ENCODE data around the gene SPIRE2.
A peak's percentile ranks its signal among the peaks of the same experiment; 100 is the strongest.
"Not testable (repeated sequence)": the region's sequence is repeated elsewhere in the genome, so short reads cannot be mapped to it uniquely, and the experiment has no call there.

Gene SPIRE2, protein sequence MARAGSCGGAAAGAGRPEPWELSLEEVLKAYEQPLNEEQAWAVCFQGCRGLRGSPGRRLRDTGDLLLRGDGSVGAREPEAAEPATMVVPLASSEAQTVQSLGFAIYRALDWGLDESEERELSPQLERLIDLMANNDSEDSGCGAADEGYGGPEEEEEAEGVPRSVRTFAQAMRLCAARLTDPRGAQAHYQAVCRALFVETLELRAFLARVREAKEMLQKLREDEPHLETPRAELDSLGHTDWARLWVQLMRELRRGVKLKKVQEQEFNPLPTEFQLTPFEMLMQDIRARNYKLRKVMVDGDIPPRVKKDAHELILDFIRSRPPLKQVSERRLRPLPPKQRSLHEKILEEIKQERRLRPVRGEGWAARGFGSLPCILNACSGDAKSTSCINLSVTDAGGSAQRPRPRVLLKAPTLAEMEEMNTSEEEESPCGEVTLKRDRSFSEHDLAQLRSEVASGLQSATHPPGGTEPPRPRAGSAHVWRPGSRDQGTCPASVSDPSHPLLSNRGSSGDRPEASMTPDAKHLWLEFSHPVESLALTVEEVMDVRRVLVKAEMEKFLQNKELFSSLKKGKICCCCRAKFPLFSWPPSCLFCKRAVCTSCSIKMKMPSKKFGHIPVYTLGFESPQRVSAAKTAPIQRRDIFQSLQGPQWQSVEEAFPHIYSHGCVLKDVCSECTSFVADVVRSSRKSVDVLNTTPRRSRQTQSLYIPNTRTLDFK

DNA sequence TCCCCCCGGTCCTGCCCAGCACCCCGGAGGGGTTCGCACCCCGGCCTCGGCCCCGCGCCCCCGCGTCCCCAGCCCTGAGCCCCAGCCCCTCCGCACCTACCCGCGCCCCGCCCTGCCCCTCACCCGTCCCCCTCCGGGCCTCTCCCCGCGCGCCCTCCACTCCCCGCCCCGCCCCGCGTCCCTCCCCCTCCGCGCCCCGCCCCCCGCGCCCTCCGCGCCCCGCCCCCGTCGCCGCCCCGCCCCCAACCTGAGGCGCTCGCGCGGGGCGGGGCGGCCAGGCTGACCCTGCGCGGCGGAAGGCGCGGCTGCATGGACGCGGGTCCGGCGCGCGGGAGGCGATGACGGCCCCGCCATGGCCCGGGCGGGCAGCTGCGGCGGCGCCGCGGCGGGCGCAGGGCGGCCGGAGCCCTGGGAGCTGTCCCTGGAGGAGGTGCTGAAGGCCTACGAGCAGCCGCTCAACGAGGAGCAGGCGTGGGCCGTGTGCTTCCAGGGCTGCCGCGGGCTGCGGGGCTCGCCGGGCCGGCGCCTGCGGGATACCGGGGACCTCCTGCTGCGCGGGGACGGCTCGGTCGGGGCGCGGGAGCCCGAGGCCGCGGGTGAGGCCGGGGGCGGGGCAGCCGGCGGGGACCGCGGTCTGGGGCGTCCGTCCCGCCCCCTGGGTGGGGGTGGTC lies at the start of gene SPIRE2:
Gene SPIRE2, plus strand, starts transcription at position 277 of the 671 bp plus-strand sequence. Its CDS starts 76 bp downstream, at position 353.
- Histone ChIP-seq H3K9ac (ENCODE audit: low read length) (no peak within 1 kb of the TSS), H3K27ac (ENCODE audit: low read depth, low read length) (no peak within 1 kb of the TSS), H3K27me3 (ENCODE audit: control insufficient read depth, insufficient read depth, low read length) (no peaks in the 10 kb centered on the region), H3K36me3 (ENCODE audit: control insufficient read depth, insufficient read depth, low read length) (no peaks in the 10 kb centered on the region), H3K4me1 (ENCODE audit: control insufficient read depth, insufficient read depth, low read length) (no peaks in the 10 kb centered on the region), H3K4me3 (ENCODE audit: low read length) (peak within 1 kb of the TSS; percentile 56)

DNA sequence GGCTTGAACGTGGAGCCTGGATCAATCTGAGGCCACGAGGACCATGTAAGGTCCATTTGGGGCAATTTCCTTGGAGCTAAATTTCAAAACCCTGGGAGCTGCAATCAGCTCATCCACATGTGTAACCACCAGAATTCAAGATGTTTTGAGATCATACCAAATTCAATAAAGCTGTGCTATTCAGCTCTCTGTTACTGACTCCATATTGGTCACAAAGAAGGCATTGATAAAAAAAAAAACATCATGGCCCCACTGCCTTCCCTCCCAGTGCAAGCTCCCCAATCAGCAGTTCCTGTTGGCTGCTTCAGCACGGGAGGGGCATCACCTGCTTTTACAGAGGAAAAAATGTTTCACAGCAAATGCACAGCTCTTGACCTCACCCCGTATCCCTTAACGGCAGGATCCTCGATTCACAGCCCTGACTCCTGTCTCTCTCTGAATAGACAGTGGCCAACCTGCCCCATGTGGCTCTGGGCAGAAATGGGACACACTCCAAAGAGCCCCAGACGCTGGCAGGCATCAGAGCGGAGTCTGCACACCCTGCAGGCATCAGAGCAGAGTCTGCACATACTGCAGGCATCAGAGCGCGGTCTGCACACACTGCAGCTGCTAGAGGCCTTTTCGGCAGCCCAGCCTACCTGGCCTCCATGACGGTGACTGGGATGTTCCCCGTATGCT lies 48.9 kb upstream of the SPIRE2 start:
- Histone ChIP-seq H3K27ac (ENCODE audit: low read depth, low read length) (no peak overlapping the region), H3K9ac (ENCODE audit: low read length) (no peak overlapping the region), H3K4me3 (ENCODE audit: low read length) (no peak overlapping the region), H3K36me3 (ENCODE audit: control insufficient read depth, insufficient read depth, low read length) (no peaks in the 10 kb centered on the region), H3K27me3 (ENCODE audit: control insufficient read depth, insufficient read depth, low read length) (no peaks in the 10 kb centered on the region), H3K4me1 (ENCODE audit: control insufficient read depth, insufficient read depth, low read length) (no peaks in the 10 kb centered on the region)

DNA sequence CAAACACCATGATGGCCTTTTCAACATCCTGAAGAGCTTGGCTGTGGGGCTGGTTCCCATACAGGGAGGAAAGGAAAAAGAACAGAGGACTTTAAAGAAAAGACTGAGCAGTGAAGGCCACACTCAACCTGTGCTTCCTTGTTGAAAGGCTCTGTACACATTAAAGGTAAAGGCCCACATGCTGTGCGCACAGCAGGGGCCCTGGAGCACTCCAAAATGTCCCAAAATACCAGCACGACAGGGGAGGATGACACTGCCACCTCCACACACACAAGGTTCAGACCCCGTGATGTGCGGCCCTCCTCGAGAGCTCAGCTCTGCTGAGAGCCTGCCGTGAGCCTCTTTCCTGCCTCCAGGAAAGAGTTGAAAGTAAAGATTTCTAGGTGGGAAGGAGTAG lies 48.4 kb upstream of the SPIRE2 start:
- Histone ChIP-seq H3K9ac (ENCODE audit: low read length) (no peak overlapping the region), H3K4me3 (ENCODE audit: low read length) (no peak overlapping the region), H3K4me1 (ENCODE audit: control insufficient read depth, insufficient read depth, low read length) (no peaks in the 10 kb centered on the region), H3K27me3 (ENCODE audit: control insufficient read depth, insufficient read depth, low read length) (no peaks in the 10 kb centered on the region), H3K27ac (ENCODE audit: low read depth, low read length) (no peak overlapping the region), H3K36me3 (ENCODE audit: control insufficient read depth, insufficient read depth, low read length) (no peaks in the 10 kb centered on the region)

DNA sequence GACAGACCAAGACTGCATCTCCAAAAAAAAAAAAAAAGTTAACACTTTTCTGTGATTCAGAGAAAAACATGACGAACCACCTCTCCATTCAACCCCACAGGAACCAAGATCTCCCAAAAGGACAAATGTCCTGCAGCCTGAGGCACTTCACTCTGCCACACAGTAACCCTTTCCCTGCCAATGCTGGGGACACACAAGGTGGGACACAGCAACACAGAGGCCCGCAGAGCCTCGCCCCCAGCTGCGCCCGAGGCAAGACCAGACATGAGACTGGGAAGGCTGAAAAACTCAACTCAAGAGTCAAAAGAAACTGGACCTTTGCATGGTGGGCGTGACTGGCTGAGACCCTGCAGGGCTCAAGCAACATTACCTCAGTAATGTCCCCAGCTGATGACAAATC lies 45.8 kb upstream of the SPIRE2 start:
- H3K4me1 ChIP-seq (ENCODE audit: control insufficient read depth, insufficient read depth, low read length), result no peaks in the 10 kb centered on the region
- H3K4me3 ChIP-seq (ENCODE audit: low read length), result no peak overlapping the region
- H3K9ac ChIP-seq (ENCODE audit: low read length), result no peak overlapping the region
- H3K36me3 ChIP-seq (ENCODE audit: control insufficient read depth, insufficient read depth, low read length), result no peaks in the 10 kb centered on the region
- no peaks in the 10 kb centered on the region for H3K27me3 ChIP-seq (ENCODE audit: control insufficient read depth, insufficient read depth, low read length)
- H3K27ac ChIP-seq (ENCODE audit: low read depth, low read length), result no peak overlapping the region

DNA sequence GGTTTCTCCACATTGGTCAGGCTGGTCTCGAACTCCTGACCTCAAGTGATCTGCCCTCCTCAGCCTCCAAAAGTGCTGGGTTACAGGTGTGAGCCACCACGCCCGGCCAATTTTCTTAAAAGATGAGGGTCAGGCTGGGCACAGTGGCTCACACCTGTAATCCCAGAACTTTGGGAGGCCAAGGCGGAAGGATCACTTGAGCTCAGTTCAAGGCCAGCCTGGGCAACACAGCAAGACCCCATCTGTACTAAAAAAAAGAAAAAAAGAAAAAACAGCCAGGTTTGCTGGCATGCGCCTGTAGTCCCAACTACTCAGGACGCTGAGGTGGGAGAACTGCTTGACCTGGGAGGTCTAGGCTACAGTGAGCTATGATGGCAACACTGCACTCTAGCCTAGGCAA lies 44.3 kb upstream of the SPIRE2 start:
- not testable (repeated sequence) for H3K4me3 ChIP-seq (ENCODE audit: low read length); H3K36me3 ChIP-seq (ENCODE audit: control insufficient read depth, insufficient read depth, low read length)

DNA sequence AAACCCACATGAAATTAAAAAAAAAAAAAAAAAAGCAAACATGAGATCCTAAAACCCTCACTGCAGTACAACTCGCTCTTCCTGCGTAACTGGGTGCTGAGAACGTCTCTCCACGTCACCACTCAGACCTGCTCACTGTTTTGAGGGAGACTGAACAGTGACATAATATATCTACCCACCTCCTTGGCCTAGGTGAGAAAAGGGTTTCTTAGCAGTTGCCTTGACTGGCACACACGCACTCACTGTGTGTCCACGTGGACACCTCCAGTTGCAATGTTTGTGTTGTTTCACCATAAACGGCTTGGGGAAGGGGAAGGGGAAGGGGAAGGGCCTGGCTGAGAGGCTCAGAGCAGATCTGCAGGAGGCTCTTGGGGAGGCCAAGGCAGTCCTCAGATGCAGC lies 43.9 kb upstream of the SPIRE2 start:
- no peaks in the 10 kb centered on the region for H3K27me3 ChIP-seq (ENCODE audit: control insufficient read depth, insufficient read depth, low read length)
- H3K27ac ChIP-seq (ENCODE audit: low read depth, low read length), result no peak overlapping the region
- H3K4me1 ChIP-seq (ENCODE audit: control insufficient read depth, insufficient read depth, low read length), result no peaks in the 10 kb centered on the region
- H3K36me3 ChIP-seq (ENCODE audit: control insufficient read depth, insufficient read depth, low read length), result no peaks in the 10 kb centered on the region
- H3K4me3 ChIP-seq (ENCODE audit: low read length), result no peak overlapping the region
- no peak overlapping the region for H3K9ac ChIP-seq (ENCODE audit: low read length)

More for the DNA sequence above, 44.3 kb upstream of the SPIRE2 start:
- H3K27ac ChIP-seq (ENCODE audit: low read depth, low read length); H3K27me3 ChIP-seq (ENCODE audit: control insufficient read depth, insufficient read depth, low read length); H3K4me1 ChIP-seq (ENCODE audit: control insufficient read depth, insufficient read depth, low read length); H3K9ac ChIP-seq (ENCODE audit: low read length): not testable (repeated sequence)

DNA sequence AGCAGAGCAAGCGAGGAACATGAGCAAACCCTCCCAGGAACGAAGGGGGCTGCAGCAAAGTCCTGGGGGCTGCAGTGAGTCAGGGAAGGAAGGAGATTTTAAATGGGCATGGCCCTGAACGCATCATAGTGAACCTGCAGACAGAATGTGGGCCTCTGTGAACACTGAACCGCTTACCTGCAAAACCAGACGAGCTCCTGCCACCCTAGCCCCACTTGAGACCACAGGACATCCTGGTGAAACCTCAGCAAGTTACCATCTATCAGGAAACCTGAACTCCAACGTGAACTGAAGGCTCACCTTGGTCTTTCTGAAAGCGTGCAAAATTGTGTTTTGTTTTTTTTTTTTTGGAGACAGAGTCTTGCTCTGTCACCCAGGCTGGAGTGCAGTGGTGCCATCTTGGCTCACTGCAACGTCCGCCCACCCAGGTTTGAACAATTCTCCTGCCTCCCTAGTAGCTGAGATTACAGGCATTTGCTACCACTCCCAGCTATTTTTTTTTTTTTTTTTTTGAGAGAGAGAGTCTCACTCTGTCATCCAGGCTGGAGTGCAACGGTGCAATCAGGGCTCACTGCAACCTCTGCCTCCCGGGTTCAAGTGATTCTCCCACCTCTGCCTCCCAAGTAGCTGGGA lies 42.6 kb upstream of the SPIRE2 start:
- Histone ChIP-seq H3K36me3 (ENCODE audit: control insufficient read depth, insufficient read depth, low read length) (no peaks in the 10 kb centered on the region), H3K27me3 (ENCODE audit: control insufficient read depth, insufficient read depth, low read length) (no peaks in the 10 kb centered on the region), H3K9ac (ENCODE audit: low read length) (no peak overlapping the region), H3K27ac (ENCODE audit: low read depth, low read length) (no peak overlapping the region), H3K4me3 (ENCODE audit: low read length) (no peak overlapping the region), H3K4me1 (ENCODE audit: control insufficient read depth, insufficient read depth, low read length) (no peaks in the 10 kb centered on the region)

DNA sequence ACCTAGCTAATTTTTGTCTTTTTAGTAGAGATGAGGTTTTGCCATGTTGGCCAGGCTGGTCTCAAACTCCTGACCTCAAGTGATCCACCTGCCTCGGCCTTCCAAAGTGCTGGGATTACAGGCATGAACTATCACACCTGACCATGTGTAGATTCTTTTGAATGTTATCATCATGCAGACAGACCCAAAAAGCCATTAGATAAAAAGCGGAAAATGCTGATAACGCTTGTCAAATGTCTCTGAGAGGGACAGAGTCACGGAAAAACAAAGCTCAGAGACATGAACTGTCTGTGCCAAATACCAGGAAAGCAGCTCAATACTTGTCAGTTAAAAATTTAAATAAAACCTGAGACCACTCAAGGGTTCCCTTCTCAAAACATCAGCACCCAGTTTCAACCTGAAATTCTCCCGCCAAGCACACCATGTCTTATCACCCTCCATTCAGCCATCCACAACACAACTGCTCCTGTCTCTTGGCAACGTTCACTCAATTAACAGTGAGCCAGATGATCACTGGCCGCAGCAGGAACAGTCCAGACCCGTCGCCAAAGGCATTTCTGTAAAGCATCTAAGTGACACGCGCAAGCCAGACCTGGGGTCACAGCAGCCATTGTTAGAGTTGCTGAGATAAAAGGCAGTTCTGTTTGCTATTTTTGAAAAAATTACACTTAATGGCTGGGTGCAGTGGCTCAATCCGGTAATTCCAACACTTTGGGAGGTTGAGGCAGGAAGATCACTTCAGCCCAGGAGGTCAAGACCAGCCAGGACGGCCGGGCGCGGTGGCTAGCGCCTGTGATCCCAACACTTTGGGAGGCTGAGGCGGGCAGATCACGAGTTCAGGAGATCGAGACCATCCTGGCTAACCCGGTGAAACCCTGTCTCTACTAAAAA lies 41.6 kb upstream of the SPIRE2 start:
- no peak overlapping the region for H3K4me3 ChIP-seq (ENCODE audit: low read length)
- H3K9ac ChIP-seq (ENCODE audit: low read length), result no peak overlapping the region
- H3K36me3 ChIP-seq (ENCODE audit: control insufficient read depth, insufficient read depth, low read length), result no peaks in the 10 kb centered on the region
- no peaks in the 10 kb centered on the region for H3K4me1 ChIP-seq (ENCODE audit: control insufficient read depth, insufficient read depth, low read length)
- H3K27ac ChIP-seq (ENCODE audit: low read depth, low read length), result no peak overlapping the region
- H3K27me3 ChIP-seq (ENCODE audit: control insufficient read depth, insufficient read depth, low read length), result no peaks in the 10 kb centered on the region

DNA sequence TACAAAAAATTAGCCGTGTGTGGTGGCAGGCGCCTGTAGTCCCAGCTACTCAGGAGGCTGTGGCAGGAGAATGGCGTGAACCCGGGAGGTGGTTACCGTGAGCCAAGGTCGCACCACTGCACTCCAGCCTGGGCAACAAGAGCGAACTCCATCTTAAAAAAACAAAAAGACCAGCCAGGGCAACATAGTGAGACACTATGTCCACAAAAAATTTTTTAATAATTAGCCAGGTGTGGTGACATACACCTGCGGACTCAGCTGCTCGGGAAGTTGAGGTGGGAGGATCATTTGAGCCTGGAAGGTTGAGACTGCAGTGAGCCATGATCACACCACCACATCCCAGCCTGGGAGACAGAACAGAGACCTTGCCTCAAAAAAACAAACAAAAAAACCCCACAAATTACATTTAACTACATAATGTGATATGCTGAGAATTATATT lies 40.9 kb upstream of the SPIRE2 start:
- no peaks in the 10 kb centered on the region for H3K27me3 ChIP-seq (ENCODE audit: control insufficient read depth, insufficient read depth, low read length)
- no peak overlapping the region for H3K9ac ChIP-seq (ENCODE audit: low read length)
- no peak overlapping the region for H3K27ac ChIP-seq (ENCODE audit: low read depth, low read length)
- no peaks in the 10 kb centered on the region for H3K36me3 ChIP-seq (ENCODE audit: control insufficient read depth, insufficient read depth, low read length)
- no peaks in the 10 kb centered on the region for H3K4me1 ChIP-seq (ENCODE audit: control insufficient read depth, insufficient read depth, low read length)
- H3K4me3 ChIP-seq (ENCODE audit: low read length), result no peak overlapping the region

DNA sequence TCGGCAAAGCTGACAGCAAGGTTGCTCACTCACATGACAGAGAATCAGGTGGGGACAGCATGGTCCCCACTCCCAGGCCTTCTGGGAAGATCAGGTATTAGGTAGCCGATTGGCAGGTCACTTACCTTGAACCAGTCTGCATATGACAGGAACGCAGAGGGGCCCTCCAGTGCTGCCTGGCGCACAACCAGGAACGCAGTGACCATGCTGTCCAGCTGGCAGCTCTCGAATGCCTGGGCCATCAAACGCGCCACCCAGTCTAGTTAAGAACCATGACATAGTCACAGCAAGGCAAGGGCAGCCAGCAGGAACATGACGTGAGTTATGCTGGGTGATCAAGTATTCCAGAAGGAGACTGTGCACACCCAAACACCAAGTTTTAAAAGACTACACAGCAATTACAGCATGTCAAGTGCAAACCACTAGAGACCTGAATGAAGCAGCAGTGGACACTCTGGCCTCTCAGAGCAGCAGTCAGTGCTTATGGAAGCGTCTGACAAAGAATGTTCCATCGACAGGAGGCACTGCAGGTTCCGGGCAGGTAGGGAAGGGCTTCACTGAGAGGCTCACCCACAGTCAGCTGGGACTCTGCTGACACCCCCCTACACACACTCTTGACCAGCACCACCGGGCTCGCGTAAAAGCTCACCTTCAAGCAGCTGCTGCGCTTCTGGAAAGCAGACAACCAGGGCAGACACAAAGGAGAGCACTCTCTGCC lies 36.8 kb upstream of the SPIRE2 start:
- Histone ChIP-seq H3K4me1 (ENCODE audit: control insufficient read depth, insufficient read depth, low read length) (no peaks in the 10 kb centered on the region), H3K9ac (ENCODE audit: low read length) (no peak overlapping the region), H3K36me3 (ENCODE audit: control insufficient read depth, insufficient read depth, low read length) (peaks cover 3% of the 10 kb centered on the region), H3K4me3 (ENCODE audit: low read length) (no peak overlapping the region), H3K27ac (ENCODE audit: low read depth, low read length) (no peak overlapping the region), H3K27me3 (ENCODE audit: control insufficient read depth, insufficient read depth, low read length) (no peaks in the 10 kb centered on the region)

DNA sequence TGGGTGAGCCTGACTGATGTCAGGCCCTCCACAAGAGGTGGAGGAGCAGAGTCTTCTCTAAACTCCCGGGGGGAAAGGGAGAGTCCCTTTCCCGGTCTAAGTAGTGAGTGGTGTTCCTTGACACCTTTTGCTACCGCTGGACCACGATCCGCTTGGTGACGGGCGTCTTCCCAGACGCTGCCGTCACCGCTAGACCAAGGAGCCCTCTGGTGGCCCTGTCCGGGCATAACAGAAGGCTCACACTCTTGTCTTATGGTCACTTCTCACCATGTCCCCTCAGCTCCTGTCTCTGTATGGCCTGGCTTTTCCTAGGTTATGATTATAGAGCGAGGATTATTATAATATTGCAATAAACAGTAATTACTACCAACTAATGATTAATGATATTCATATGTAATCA lies 35.2 kb upstream of the SPIRE2 start:
- not testable (repeated sequence) for H3K4me3 ChIP-seq (ENCODE audit: low read length); H3K27ac ChIP-seq (ENCODE audit: low read depth, low read length); H3K27me3 ChIP-seq (ENCODE audit: control insufficient read depth, insufficient read depth, low read length); H3K9ac ChIP-seq (ENCODE audit: low read length); H3K36me3 ChIP-seq (ENCODE audit: control insufficient read depth, insufficient read depth, low read length); H3K4me1 ChIP-seq (ENCODE audit: control insufficient read depth, insufficient read depth, low read length)
